HG03354 (cell line): ENCODE results near the gene CDKN2B.
"Not testable (repeated sequence)": the region's sequence is repeated elsewhere in the genome, so short reads cannot be mapped to it uniquely, and the experiment has no call there.

Experiments used
- ATAC-seq: cut with Tn5 transposase; IDR thresholded peaks from one replicate; pipeline ENCODE4 v1.9.1; 2021; ENCODE audit warnings: mild to moderate bottlenecking; ENCODE audit not compliant: unreplicated experiment, poor library complexity, severe bottlenecking

Gene CDKN2B

GRCh38 chr9:22008717-22009505 is at the start of gene CDKN2B:
CDKN2B (minus strand) TSS chr9:22009305; CDS start chr9:22008953, 352 bp downstream.
- ATAC-seq, result peak; percentile 91

GRCh38 chr9:22057972-22058371 is 48.9 kb upstream of the CDKN2B start:
- ATAC-seq, result not testable (repeated sequence)

- no peak for ATAC-seq
Measured at GRCh38 chr9:22056402-22056801, 47.3 kb upstream of the CDKN2B start.

GRCh38 chr9:22055090-22055489 is 46.0 kb upstream of the CDKN2B start:
- no peak for ATAC-seq

- no peak for ATAC-seq
Measured at GRCh38 chr9:22054529-22054928, 45.4 kb upstream of the CDKN2B start.

- no peak for ATAC-seq
Measured at GRCh38 chr9:22054076-22054475, 45.0 kb upstream of the CDKN2B start.

GRCh38 chr9:22053178-22053577 is 44.1 kb upstream of the CDKN2B start:
- no peak for ATAC-seq

GRCh38 chr9:22052376-22052945 is 43.4 kb upstream of the CDKN2B start:
- ATAC-seq, result no peak

GRCh38 chr9:22050924-22051323 is 41.8 kb upstream of the CDKN2B start:
- ATAC-seq, result peak; percentile 91

- no peak for ATAC-seq
Measured at GRCh38 chr9:22049411-22049810, 40.3 kb upstream of the CDKN2B start.

GRCh38 chr9:22047596-22047995 is 38.5 kb upstream of the CDKN2B start:
- no peak for ATAC-seq

- ATAC-seq, result no peak
Measured at GRCh38 chr9:22046243-22046885, 37.3 kb upstream of the CDKN2B start.

- ATAC-seq, result no peak
Measured at GRCh38 chr9:22045423-22045822, 36.3 kb upstream of the CDKN2B start.

- ATAC-seq, result no peak
Measured at GRCh38 chr9:22044583-22044982, 35.5 kb upstream of the CDKN2B start.

- no peak for ATAC-seq
Measured at GRCh38 chr9:22043928-22044327, 34.8 kb upstream of the CDKN2B start.

- no peak for ATAC-seq
Measured at GRCh38 chr9:22041775-22042174, 32.7 kb upstream of the CDKN2B start.

- ATAC-seq, result no peak
Measured at GRCh38 chr9:22041344-22041743, 32.2 kb upstream of the CDKN2B start.

- ATAC-seq, result no peak
Measured at GRCh38 chr9:22040760-22041159, 31.7 kb upstream of the CDKN2B start.

GRCh38 chr9:22039258-22039657 is 30.2 kb upstream of the CDKN2B start:
- ATAC-seq, result no peak

GRCh38 chr9:22037954-22038690 is 29.0 kb upstream of the CDKN2B start:
- ATAC-seq, result peak; percentile 62
